Measurements from ENCODE around the gene CDH22. TPM values are rescaled to one million over a fixed set of nuclear protein-coding genes. Genes with fewer than 3 reads are reported as not detected.

Gene CDH22
- total RNA-seq, result 5.2 TPM
- long read RNA-seq, partial matches to known transcripts, result 2 of 11 reads
- long read RNA-seq, other reads (novel, unspliced or antisense), result 8 of 11 reads

DNA sequence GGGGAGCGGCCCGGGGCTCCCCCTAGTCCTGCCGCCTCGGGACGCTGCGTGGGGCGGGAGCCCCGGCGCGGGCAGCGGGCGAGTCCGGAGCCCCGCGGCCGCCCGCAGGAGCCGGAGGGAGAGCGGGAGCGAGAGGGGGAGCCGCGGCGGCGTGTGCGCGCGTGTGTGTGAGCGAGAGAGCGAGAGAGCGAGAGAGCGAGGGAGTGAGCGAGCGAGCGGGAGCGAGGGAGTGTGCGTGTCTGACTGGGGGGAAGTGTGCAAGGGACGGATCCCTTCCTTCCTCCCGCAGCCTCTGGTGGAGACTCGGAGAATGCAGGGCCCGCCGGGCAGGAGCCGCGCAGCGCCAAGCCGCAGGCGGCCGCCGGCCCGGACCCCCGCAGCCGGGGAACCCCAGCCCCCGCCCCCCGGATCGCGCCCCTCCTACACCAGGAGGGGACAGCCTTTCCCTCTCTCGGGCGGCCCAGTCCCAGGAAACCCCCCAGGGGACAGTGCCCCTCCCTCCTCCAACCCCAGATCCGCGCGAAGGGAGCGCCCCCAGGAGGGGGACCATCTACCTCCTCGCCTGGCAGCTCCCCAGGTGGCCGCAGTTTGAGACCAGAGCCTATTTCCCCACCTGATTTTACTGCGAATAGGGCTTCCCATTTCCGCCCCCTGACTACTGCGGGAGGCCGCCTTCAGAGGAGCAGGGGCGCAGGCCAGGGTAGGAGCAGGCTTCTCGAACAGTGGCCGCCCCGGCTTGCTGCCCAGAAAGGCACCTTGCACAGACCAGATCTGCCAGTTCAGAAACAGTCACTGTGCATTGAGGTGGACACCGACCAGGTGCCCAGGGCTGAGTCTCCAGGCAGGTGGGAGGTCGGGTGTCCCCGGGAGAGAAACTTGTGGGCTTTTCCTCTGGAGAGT, at the start of gene CDH22:
Gene CDH22, minus strand, starts transcription at position 241 of the 900 bp plus-strand sequence. CDS start 57,204 bp downstream, outside the sequence.
- intact Hi-C loops (cut with DNase I), result loop anchor here (1.0 to 5.0 kb wide), 2 partner anchors 101 to 176 kb away; no protein-coding TSS in a partner anchor
- peak; percentile 77 for DNase-seq (ENCODE audit: missing footprints)
- peak; percentile 56 for ATAC-seq

GRCh38 chr20:46357030-46357514, 48.8 kb upstream of the CDH22 start:
- ATAC-seq (peak; percentile 49), DNase-seq (ENCODE audit: missing footprints) (no peak)
- intact Hi-C loops (cut with DNase I), result no loop called here

GRCh38 chr20:46356195-46357029, 48.1 kb upstream of the CDH22 start:
- DNase-seq (ENCODE audit: missing footprints), result no peak
- ATAC-seq, result no peak
- intact Hi-C loops (cut with DNase I), result no loop called here

DNA sequence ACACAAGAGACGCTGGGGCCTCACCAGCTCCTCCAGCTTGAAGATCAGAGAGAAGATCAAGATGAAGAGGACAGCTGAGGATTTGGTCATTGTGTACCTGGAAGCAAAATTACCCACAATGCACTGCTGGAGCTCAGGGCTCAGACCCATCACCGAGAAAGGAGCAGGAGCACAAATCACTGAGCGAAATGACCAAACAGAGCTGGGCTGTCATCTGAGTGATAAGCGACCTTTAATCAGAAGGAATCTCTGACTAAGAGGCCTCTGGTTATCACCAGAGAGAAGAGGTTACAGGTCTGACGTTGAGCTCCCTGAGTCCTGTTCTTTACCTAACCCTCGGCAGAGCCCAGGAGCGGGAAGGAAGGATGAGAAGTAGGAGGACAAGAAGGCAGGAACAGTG, 47.5 kb upstream of the CDH22 start:
- intact Hi-C loops (cut with DNase I), result no loop called here
- no peak for ATAC-seq
- no peak for DNase-seq (ENCODE audit: missing footprints)

GRCh38 chr20:46354920-46355654, 46.8 kb upstream of the CDH22 start:
- DNase-seq (ENCODE audit: missing footprints), result no peak
- no peak for ATAC-seq
- intact Hi-C loops (cut with DNase I), result no loop called here

DNA sequence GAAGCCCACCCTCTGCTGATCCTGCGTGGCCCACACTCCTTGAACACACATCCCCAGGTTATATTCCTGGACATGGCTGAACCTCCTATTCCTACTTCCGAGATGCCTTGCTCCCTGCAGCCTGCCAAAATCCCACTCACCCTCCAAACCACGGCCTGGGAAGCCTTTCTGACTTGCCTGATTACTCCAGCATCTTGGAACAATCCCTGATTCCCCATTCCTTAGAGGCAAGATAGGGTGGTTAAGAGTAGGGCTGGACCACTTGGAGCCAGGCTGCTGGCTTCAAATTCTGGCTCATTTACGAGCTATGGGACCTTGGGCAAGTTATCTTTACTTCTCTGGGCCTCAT, 45.9 kb upstream of the CDH22 start:
- no peak for DNase-seq (ENCODE audit: missing footprints)
- ATAC-seq, result no peak
- intact Hi-C loops (cut with DNase I), result no loop called here

DNA sequence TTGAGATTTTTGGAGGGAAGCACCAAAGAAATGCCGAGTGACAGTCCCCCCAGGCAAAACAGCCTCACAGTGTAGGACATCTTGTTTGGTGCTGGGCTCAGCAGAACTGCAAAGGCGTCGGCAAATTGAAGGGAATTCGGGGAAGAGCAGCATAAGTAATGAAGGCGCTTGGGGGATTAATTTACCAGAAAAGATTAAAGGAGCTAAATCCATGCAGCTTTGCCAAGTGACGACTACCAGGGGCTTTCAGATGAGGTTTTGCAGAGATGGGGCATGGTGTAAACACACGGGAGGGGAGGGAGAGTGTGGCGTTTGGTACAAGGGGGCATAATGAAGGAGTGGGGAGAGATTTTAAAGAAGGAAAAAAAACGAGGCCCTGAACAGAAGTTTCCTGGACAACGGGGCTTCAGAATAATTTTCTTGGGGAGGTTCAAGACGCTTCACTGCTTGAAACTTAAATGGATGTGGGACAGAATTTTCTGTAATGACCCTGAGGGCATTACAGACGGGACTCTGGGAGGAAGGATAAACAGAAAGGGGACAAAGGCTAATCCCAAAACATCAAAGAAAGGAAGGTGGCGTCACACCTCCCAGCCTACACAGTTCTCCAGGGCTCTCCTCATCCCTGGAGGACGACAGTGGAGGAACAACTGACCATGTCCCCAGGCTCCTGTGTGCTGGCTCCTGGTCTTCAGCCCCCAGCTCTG, 45.4 kb upstream of the CDH22 start:
- DNase-seq (ENCODE audit: missing footprints), result no peak
- intact Hi-C loops (cut with DNase I), result no loop called here
- ATAC-seq, result no peak

GRCh38 chr20:46352370-46352938, 44.2 kb upstream of the CDH22 start:
- no peak for ATAC-seq
- intact Hi-C loops (cut with DNase I), result no loop called here
- no peak for DNase-seq (ENCODE audit: missing footprints)

DNA sequence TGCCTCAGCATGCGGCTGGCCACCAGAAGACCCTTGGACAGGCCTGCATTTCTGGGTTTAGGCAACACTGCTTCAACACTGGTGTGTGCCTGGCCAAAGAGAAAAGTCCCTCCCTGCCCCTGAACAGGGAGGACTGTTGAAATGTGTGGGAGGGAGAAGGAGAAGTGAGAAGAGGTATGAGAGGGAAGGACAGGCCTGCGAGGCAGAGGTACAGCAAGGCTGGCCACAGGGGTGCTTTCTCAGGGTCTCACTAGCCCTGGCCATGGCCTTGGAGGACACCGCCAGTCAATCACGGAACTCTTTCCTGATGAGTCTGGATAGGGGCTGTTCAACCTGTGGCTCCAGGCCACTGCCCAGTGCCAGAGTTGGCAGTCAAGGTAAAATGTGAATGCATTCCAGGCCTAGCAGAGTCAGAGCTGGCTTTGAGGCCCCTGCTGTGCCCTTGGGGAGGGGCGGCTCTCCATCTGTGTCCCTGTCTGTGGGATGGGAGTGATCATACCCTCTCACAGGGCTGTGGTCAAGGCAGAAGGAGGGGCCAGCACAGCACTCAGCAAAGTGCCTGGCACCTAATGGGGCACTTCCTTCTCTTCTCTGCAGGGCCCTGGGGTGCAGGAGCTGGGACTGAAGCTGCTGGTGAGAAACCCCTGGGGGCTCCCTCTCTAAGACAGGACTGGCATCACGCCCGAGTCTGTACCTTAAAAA, 43.2 kb upstream of the CDH22 start:
- intact Hi-C loops (cut with DNase I), result no loop called here
- DNase-seq (ENCODE audit: missing footprints), result peak; percentile 49
- ATAC-seq, result no peak

- DNase-seq (ENCODE audit: missing footprints), result peak; percentile 43
- intact Hi-C loops (cut with DNase I), result no loop called here
- no peak for ATAC-seq
Observed at GRCh38 chr20:46350986-46351267, 42.6 kb upstream of the CDH22 start.

DNA sequence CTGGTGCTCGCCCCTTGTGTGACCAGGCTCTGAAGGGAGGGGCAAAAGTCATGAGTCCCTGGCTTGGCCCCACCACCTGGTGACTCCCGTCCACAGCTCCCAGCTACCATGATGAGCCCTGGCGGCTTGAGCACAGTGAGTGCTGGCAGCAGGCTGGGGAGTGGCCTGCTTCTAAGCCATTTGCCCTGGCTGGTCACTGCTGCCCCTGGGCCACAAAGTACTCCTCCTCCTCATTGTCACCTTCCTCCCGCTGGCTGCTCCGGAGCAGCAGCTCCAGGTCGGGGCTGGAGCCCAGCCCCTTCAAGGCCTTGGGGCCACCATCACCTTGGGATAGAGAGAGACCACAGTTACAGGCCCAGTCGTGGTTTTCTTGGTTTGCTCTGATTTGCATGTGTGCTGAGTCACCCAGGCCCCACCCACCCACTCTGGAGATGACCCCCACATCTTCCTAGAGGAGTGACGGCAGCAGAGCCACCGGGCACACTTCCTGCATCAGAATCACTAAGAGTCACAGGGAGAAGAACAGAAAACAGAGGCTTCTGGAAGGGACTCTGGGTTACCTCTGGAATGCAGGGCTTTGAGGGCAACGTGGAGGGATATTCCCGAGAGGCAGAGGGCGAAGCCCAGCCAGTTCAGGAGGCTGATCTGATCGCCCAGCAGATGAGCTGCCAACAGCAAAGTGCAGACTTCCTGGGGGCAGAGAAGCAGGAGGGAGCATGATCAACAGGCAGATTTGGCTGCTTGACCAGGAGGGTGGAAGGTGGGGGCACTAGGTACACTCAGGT, 42.1 kb upstream of the CDH22 start:
- no peak for ATAC-seq
- intact Hi-C loops (cut with DNase I), result no loop called here
- DNase-seq (ENCODE audit: missing footprints), result peak; percentile 55

DNA sequence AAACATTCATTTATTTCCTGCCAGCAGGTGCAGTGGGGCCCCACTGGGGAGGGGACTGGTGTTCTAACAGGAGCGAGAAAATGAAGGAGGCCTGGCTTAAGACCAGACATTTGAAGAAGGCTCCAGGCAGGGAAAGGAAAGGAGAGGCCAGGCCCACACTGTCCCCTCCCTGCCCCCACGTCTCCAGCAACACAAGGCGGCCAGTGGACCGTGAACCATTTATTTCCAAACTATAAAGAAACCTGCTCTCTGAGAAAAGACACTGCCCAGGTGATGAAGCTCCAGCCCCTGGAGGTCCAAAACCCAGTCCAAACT, 41.4 kb upstream of the CDH22 start:
- no peak for ATAC-seq
- peak; percentile 16 for DNase-seq (ENCODE audit: missing footprints)
- intact Hi-C loops (cut with DNase I), result loop anchor here (2.0 to 5.0 kb wide), 2 partner anchors 217 to 327 kb away; no protein-coding TSS in a partner anchor

GRCh38 chr20:46349035-46349741, 40.9 kb upstream of the CDH22 start:
- DNase-seq (ENCODE audit: missing footprints) (peak; percentile 80), ATAC-seq (peak; percentile 76)
- intact Hi-C loops (cut with DNase I), result loop anchor here (2.0 to 5.0 kb wide), 2 partner anchors 216 to 327 kb away; no protein-coding TSS in a partner anchor

GRCh38 chr20:46347841-46348803, 39.8 kb upstream of the CDH22 start:
- DNase-seq (ENCODE audit: missing footprints) (peak; percentile 64), ATAC-seq (peak; percentile 63)
- intact Hi-C loops (cut with DNase I), result loop anchor here (2.0 to 5.0 kb wide), 2 partner anchors 215 to 326 kb away; no protein-coding TSS in a partner anchor

GRCh38 chr20:46346770-46347169, 38.5 kb upstream of the CDH22 start:
- DNase-seq (ENCODE audit: missing footprints) (no peak), ATAC-seq (no peak)
- intact Hi-C loops (cut with DNase I), result loop anchor here (5.0 kb wide), 1 partner anchor 324 kb away; no protein-coding TSS in a partner anchor
